GM18870 (cell line): ENCODE measurements around the gene ATG5.
A peak's percentile ranks its signal among the peaks of the same experiment; 100 is the strongest.

Source experiments
- ATAC-seq: cut with Tn5 transposase; IDR thresholded peaks from one replicate; pipeline ENCODE4 v1.9.1; 2021; ENCODE audit warnings: moderate library complexity; ENCODE audit not compliant: unreplicated experiment

ATG5 gene

GRCh38 chr6:106325336-106326178 is at the start of gene ATG5:
Gene ATG5 (minus strand): TSS chr6:106325760. CDS start chr6:106316208, 9,552 bp downstream.
- peak; percentile 93 for ATAC-seq

GRCh38 chr6:106373502-106374239 is 48.1 kb upstream of the ATG5 start:
- ATAC-seq, result no peak

GRCh38 chr6:106372838-106373501 is 47.4 kb upstream of the ATG5 start:
- no peak for ATAC-seq

GRCh38 chr6:106370639-106371038 is 45.1 kb upstream of the ATG5 start:
- ATAC-seq, result no peak

- ATAC-seq, result no peak
Measured at GRCh38 chr6:106369739-106370138, 44.2 kb upstream of the ATG5 start.

- no peak for ATAC-seq
Measured at GRCh38 chr6:106363401-106364138, 38.0 kb upstream of the ATG5 start.

- ATAC-seq, result no peak
Measured at GRCh38 chr6:106360989-106361430, 35.5 kb upstream of the ATG5 start.

- no peak for ATAC-seq
Measured at GRCh38 chr6:106360410-106360988, 34.9 kb upstream of the ATG5 start, which contains the start of gene CRYBG1. Gene CRYBG1 (plus strand): TSS chr6:106360717. CDS start chr6:106360909, 192 bp downstream.

- no peak for ATAC-seq
Measured at GRCh38 chr6:106359959-106360409, 34.4 kb upstream of the ATG5 start.

- no peak for ATAC-seq
Measured at GRCh38 chr6:106356378-106356777, 30.8 kb upstream of the ATG5 start.

GRCh38 chr6:106347219-106347618 is 21.7 kb upstream of the ATG5 start:
- ATAC-seq, result no peak

- ATAC-seq, result no peak
Measured at GRCh38 chr6:106339334-106340029, 13.9 kb upstream of the ATG5 start.

GRCh38 chr6:106334646-106335448 is 9.3 kb upstream of the ATG5 start:
- ATAC-seq, result no peak

- no peak for ATAC-seq
Measured at GRCh38 chr6:106324726-106325335, 729 bp downstream of the ATG5 start.

- ATAC-seq, result no peak
Measured at GRCh38 chr6:106321940-106322339, 3.6 kb downstream of the ATG5 start.

GRCh38 chr6:106318851-106319250 is 6.7 kb downstream of the ATG5 start:
- no peak for ATAC-seq

GRCh38 chr6:106318061-106318460 is 7.5 kb downstream of the ATG5 start:
- no peak for ATAC-seq

GRCh38 chr6:106316375-106316766 is 9.2 kb downstream of the ATG5 start:
- ATAC-seq, result no peak
